SK-N-SH (cell line): Measurements from ENCODE around the gene TCHH. TPM values are rescaled to one million over a fixed set of nuclear protein-coding genes. Genes with fewer than 3 reads are reported as not detected.

Experiments used
- CTCF ChIA-PET: fragments of 300-600, 350-600 bp; formaldehyde crosslinking; extraction: SDS; loops from one replicate; lab custom pipeline; 2021; lab: Yijun Ruan, JAX
- POLR2A ChIA-PET: fragments of 350-600 bp; sonication (Branson Sonifier 250); formaldehyde crosslinking; extraction: SDS; loops from one replicate; lab custom pipeline; 2020; ENCODE audit warnings: antibody characterized with exemption, inconsistent platforms; lab: Yijun Ruan, JAX
- DNase-seq: peaks from one replicate; pipeline ENCODE4 v3.0.0; 2012
- H2AFZ ChIP-seq: fragments of 200-600 bp; sonication (generic); 2 replicates; pipeline ENCODE4 v1.8.1; 2016; ENCODE audit warnings: antibody characterized with exemption, mild to moderate bottlenecking, low read depth
- H3F3A ChIP-seq: fragments of 200-600 bp; sonication (generic); replicated peaks from 2 replicates; pipeline ENCODE3; 2016; ENCODE audit warnings: antibody characterized with exemption, mild to moderate bottlenecking; ENCODE audit not compliant: insufficient read depth
- H3K27ac ChIP-seq, 2 experiments: fragments of 200-500 bp in 1 of 2; fragments of 200-600 bp in 1 of 2; sonication (Bioruptor generic) in 1 of 2; sonication (generic), shearing (Covaris generic) in 1 of 2; 2 replicates each; pipeline versions ENCODE4 v1.5.1 to v1.6.1; 2014 to 2016; ENCODE audit warnings: low read depth in 2 of 2, inconsistent platforms in 1 of 2, low read length in 1 of 2, mild to moderate bottlenecking in 1 of 2, mixed read lengths in 1 of 2
- H3K27me3 ChIP-seq: fragments of 200-600 bp; sonication (generic), shearing (Covaris generic); 2 replicates; pipeline ENCODE4 v1.6.1; 2016; ENCODE audit warnings: mixed run types; ENCODE audit not compliant: insufficient read depth
- H3K36me3 ChIP-seq, 2 experiments: fragments of 200-500 bp in 1 of 2; fragments of 200-600 bp in 1 of 2; sonication (Bioruptor generic) in 1 of 2; sonication (generic) in 1 of 2; replicated peaks in 1 of 2; 2 replicates each; pipeline versions ENCODE3 to v1.5.1; 2014 to 2016; ENCODE audit warnings: low read length in 1 of 2, mild to moderate bottlenecking in 1 of 2; ENCODE audit not compliant: insufficient read depth in 2 of 2, control insufficient read depth in 1 of 2
- H3K4me1 ChIP-seq, 2 experiments: fragments of 200-500 bp in 1 of 2; fragments of 200-600 bp in 1 of 2; sonication (Bioruptor generic) in 1 of 2; sonication (generic), shearing (Covaris generic) in 1 of 2; 2 replicates each; pipeline versions ENCODE4 v1.5.1 to v1.6.1; 2014 to 2016; ENCODE audit warnings: low read depth in 1 of 2, low read length in 1 of 2, mixed run types in 1 of 2; ENCODE audit not compliant: insufficient read depth in 2 of 2, control insufficient read depth in 1 of 2
- H3K4me2 ChIP-seq: fragments of 200-600 bp; sonication (generic), shearing (Covaris generic); 2 replicates; pipeline ENCODE4 v1.6.1; 2017; ENCODE audit warnings: mixed run types
- H3K4me3 ChIP-seq, 2 experiments: fragments of 200-500 bp in 1 of 2; fragments of 200-600 bp in 1 of 2; sonication (Bioruptor generic) in 1 of 2; sonication (generic), shearing (Covaris generic) in 1 of 2; 2 replicates each; pipeline versions ENCODE4 v1.5.1 to v1.8.1; 2014 to 2016; ENCODE audit warnings: low read depth in 2 of 2, inconsistent platforms in 1 of 2, low read length in 1 of 2, mild to moderate bottlenecking in 1 of 2, mixed read lengths in 1 of 2, moderate library complexity in 1 of 2
- H3K79me2 ChIP-seq: fragments of 200-600 bp; sonication (generic); 2 replicates; pipeline ENCODE4 v1.8.1; 2017; ENCODE audit warnings: mild to moderate bottlenecking; ENCODE audit not compliant: insufficient read depth
- H3K9ac ChIP-seq: fragments of 200-600 bp; sonication (generic); 2 replicates; pipeline ENCODE4 v1.6.1; 2017; ENCODE audit warnings: mixed run types
- H3K9me2 ChIP-seq: fragments of 200-600 bp; sonication (generic); 2 replicates; pipeline ENCODE4 v1.6.1; 2017; ENCODE audit warnings: mixed run types
- H3K9me3 ChIP-seq: fragments of 200-600 bp; sonication (generic); 2 replicates; pipeline ENCODE4 v1.6.1; 2017; ENCODE audit warnings: mixed run types, mild to moderate bottlenecking, moderate library complexity
- H4K20me1 ChIP-seq: fragments of 200-600 bp; sonication (generic); 2 replicates; pipeline ENCODE4 v1.6.1; 2017; ENCODE audit warnings: mild to moderate bottlenecking, mixed run types; ENCODE audit not compliant: insufficient read depth
- EP300 ChIP-seq, 2 experiments: IDR thresholded peaks; 2 replicates each; pipeline versions ENCODE4 v1.4.0 to v1.6.1; 2012; ENCODE audit warnings: borderline replicate concordance in 1 of 2, low read depth in 1 of 2, low read length in 1 of 2
- FOXM1 ChIP-seq: IDR thresholded peaks from 2 replicates; pipeline ENCODE4 v1.4.0; 2012; ENCODE audit warnings: low read depth, mild to moderate bottlenecking
- GATA2 ChIP-seq: sonication (generic); formaldehyde crosslinking; IDR thresholded peaks from 2 replicates; pipeline ENCODE4 v1.5.0; 2020; ENCODE audit warnings: mild to moderate bottlenecking, missing genetic modification reagents
- JUND ChIP-seq: IDR thresholded peaks from 2 replicates; pipeline ENCODE4 v1.4.0; 2012
- MEF2A ChIP-seq: IDR thresholded peaks from 2 replicates; pipeline ENCODE4 v1.4.0; 2012; ENCODE audit warnings: low read depth, borderline replicate concordance
- NFIC ChIP-seq: IDR thresholded peaks from 2 replicates; pipeline ENCODE4 v1.4.0; 2012; ENCODE audit warnings: borderline replicate concordance
- NRF1 ChIP-seq: IDR thresholded peaks from 2 replicates; pipeline ENCODE4 v1.6.1; 2012; ENCODE audit warnings: low read depth, mild to moderate bottlenecking, low read length
- RAD21 ChIP-seq: IDR thresholded peaks from 2 replicates; pipeline ENCODE4 v1.6.1; 2012; ENCODE audit warnings: mild to moderate bottlenecking, low read length
- RCOR1 ChIP-seq: fragments of 150-350 bp; IDR thresholded peaks from 2 replicates; pipeline ENCODE4 v1.6.1; 2017; ENCODE audit warnings: antibody characterized with exemption, low read length
- RXRA ChIP-seq: IDR thresholded peaks from 2 replicates; pipeline ENCODE4 v1.4.0; 2012; ENCODE audit warnings: low read depth, mild to moderate bottlenecking, borderline replicate concordance
- TAF1 ChIP-seq: IDR thresholded peaks from 2 replicates; pipeline ENCODE4 v1.6.1; 2012; ENCODE audit warnings: low read depth, mild to moderate bottlenecking, low read length, moderate library complexity, borderline replicate concordance
- YY1 ChIP-seq: IDR thresholded peaks from 2 replicates; pipeline ENCODE4 v1.4.0; 2012; ENCODE audit warnings: low read depth, mild to moderate bottlenecking
- WGBS: methylation state at CpG from one replicate; pipeline ENCODE4 v1.1.6; 2017; ENCODE audit warnings: low lambda C conversion rate; 5-methylcytosine and 5-hydroxymethylcytosine counted together
- polyA plus RNA-seq, 3 experiments: library from polyadenylated mRNA; depleted of rRNA; stranded (reverse); fragments of >200 nt; gene quantifications; 2 replicates each; pipeline ENCODE4 v1.2.3, GENCODE V29; 2012
- TF ChIP-seq, protein P1 (sequence below): fragments of 150-350 bp; IDR thresholded peaks from 2 replicates; pipeline ENCODE4 v1.6.1; 2016; ENCODE audit warnings: mild to moderate bottlenecking, low read depth, low read length
- TF ChIP-seq, protein P2 (sequence below): fragments of 150-350 bp; IDR thresholded peaks from 2 replicates; pipeline ENCODE4 v1.6.1; 2017; ENCODE audit warnings: antibody characterized with exemption, low read length, low read depth, borderline replicate concordance
- TF ChIP-seq, protein P3 (sequence below): IDR thresholded peaks from 2 replicates; pipeline ENCODE4 v1.4.0; 2012; ENCODE audit warnings: low read depth, borderline replicate concordance
- TF ChIP-seq, protein P4 (sequence below): IDR thresholded peaks from 2 replicates; pipeline ENCODE4 v1.4.0; 2012; ENCODE audit warnings: low read depth, borderline replicate concordance

The TCHH gene
- polyA plus RNA-seq, 1 of the 3 experiments (the other 2 are of a cell fraction), result not detected

DNA sequence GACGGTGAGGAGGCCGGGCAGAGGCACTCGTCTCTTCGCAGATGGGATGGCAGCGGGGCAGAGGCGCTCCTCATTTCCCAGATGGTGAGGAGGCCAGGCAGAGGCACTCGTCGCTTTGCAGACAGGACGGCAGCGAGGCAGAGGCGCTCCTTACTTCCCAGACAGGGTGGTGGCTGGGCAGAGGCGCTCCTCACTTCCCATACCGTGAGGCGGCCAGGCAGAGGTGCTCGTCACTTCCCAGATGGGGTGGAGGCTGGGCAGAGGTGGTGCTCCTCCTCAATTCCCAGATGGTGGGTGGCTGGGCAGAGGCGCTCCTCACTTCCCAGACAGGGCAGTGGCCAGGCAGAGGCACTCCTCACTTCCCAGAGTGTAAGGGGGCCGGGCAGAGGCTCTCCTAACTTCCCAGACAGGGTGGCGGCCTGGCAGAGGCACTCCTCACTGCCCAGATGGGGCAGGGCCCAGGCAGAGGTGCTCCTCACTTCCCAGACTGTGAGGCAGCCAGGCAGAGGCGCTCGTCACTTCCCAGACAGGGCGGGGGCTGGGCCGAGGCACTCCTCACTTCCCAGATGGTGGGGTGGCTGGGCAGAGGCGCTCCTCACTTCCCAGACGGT, 36.3 kb downstream of the TCHH start:
- H3K79me2 ChIP-seq, result no peaks in the 10 kb centered on the region
- no peaks in the 10 kb centered on the region for H3K4me1 ChIP-seq
- no peaks in the 10 kb centered on the region for H3K9me3 ChIP-seq
- no peaks in the 10 kb centered on the region for H3K36me3 ChIP-seq
- ChIA-PET POLR2A (no interaction called here), CTCF (no interaction called here)
- H4K20me1 ChIP-seq, result no peaks in the 10 kb centered on the region
- H3F3A ChIP-seq, result no peaks in the 10 kb centered on the region
- H3K4me2 ChIP-seq, result no peak overlapping the region
- no peak overlapping the region for H3K9ac ChIP-seq
- peaks cover 37% of the 10 kb centered on the region for H3K27me3 ChIP-seq
- WGBS, result 13% methylated on average over 6 of the region's 24 CpGs
- H2AFZ ChIP-seq, result no peak overlapping the region
- TF ChIP-seq, protein P1, sequence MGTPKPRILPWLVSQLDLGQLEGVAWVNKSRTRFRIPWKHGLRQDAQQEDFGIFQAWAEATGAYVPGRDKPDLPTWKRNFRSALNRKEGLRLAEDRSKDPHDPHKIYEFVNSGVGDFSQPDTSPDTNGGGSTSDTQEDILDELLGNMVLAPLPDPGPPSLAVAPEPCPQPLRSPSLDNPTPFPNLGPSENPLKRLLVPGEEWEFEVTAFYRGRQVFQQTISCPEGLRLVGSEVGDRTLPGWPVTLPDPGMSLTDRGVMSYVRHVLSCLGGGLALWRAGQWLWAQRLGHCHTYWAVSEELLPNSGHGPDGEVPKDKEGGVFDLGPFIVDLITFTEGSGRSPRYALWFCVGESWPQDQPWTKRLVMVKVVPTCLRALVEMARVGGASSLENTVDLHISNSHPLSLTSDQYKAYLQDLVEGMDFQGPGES, result no peak
- no peak for TF ChIP-seq FOXM1
- H3K9me2 ChIP-seq, result no peaks in the 10 kb centered on the region
- H3K4me3 ChIP-seq, result no peak overlapping the region
- no peak overlapping the region for H3K27ac ChIP-seq
- DNase-seq, result no peak

DNA sequence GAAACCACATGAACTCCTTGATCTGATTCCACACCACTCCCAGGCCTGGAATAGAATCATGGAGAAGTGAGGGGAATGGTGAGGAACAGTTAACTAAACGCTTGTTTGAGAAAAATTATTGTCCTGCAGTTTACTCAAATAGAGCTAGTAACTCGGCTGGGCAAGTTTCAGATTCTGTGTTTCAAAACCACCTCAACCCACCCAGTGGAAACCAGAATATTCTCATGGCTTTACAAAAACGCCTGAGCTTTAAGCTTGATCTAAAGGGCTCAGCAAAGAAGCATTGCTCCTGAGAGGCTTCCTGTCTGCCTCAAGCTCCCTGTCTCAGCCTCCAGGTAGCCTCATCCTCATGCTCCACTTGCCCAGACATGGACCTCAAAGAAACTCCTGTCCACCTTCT, 42.9 kb downstream of the TCHH start:
- Histone ChIP-seq H3K4me2 (no peak overlapping the region), H3K27ac (no peak overlapping the region), H3K9ac (no peak overlapping the region), H2AFZ (no peak overlapping the region), H4K20me1 (no peaks in the 10 kb centered on the region), H3K36me3 (no peaks in the 10 kb centered on the region), H3K79me2 (no peaks in the 10 kb centered on the region), H3K4me3 (no peak overlapping the region), H3K4me1 (no peaks in the 10 kb centered on the region), H3K27me3 (peaks cover 61% of the 10 kb centered on the region), H3K9me2 (no peaks in the 10 kb centered on the region), H3F3A (no peaks in the 10 kb centered on the region), H3K9me3 (no peaks in the 10 kb centered on the region)
- TF ChIP-seq TAF1 (no peak), JUND (no peak), MEF2A (no peak), NFIC (no peak), RAD21 (no peak), NRF1 (no peak), GATA2 (CRISPR knock-in tag) (no peak), RXRA (no peak), RCOR1 (no peak), EP300 (IDR thresholded peaks at IDR 0.05; ENCODE audit: borderline replicate concordance in 1 of 2, low read depth in 1 of 2, low read length in 1 of 2) (no peak), YY1 (no peak)
- TF ChIP-seq, protein P2, sequence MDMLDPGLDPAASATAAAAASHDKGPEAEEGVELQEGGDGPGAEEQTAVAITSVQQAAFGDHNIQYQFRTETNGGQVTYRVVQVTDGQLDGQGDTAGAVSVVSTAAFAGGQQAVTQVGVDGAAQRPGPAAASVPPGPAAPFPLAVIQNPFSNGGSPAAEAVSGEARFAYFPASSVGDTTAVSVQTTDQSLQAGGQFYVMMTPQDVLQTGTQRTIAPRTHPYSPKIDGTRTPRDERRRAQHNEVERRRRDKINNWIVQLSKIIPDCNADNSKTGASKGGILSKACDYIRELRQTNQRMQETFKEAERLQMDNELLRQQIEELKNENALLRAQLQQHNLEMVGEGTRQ, result no peak
- TF ChIP-seq, protein P3, sequence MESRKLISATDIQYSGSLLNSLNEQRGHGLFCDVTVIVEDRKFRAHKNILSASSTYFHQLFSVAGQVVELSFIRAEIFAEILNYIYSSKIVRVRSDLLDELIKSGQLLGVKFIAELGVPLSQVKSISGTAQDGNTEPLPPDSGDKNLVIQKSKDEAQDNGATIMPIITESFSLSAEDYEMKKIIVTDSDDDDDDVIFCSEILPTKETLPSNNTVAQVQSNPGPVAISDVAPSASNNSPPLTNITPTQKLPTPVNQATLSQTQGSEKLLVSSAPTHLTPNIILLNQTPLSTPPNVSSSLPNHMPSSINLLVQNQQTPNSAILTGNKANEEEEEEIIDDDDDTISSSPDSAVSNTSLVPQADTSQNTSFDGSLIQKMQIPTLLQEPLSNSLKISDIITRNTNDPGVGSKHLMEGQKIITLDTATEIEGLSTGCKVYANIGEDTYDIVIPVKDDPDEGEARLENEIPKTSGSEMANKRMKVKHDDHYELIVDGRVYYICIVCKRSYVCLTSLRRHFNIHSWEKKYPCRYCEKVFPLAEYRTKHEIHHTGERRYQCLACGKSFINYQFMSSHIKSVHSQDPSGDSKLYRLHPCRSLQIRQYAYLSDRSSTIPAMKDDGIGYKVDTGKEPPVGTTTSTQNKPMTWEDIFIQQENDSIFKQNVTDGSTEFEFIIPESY, result no peak
- TF ChIP-seq, protein P4, sequence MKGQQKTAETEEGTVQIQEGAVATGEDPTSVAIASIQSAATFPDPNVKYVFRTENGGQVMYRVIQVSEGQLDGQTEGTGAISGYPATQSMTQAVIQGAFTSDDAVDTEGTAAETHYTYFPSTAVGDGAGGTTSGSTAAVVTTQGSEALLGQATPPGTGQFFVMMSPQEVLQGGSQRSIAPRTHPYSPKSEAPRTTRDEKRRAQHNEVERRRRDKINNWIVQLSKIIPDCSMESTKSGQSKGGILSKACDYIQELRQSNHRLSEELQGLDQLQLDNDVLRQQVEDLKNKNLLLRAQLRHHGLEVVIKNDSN, result no peak
- 2% methylated on average over 3 of the region's 3 CpGs for WGBS
- no peak for DNase-seq
- ChIA-PET POLR2A (no interaction called here), CTCF (interaction anchor here (0.6 kb wide), 1 partner anchor 415 kb away, joined by 4 read pairs; no protein-coding TSS in a partner anchor)
